Tibial nerve (tissue), 4 donors: ENCODE results near the gene ALG14. TPM values are rescaled to one million over a fixed set of nuclear protein-coding genes. Genes with fewer than 3 reads are reported as not detected.
A peak's percentile ranks its signal among the peaks of the same experiment; 100 is the strongest.

ENCODE experiments used
- DNase-seq, 2 donors: peaks; one replicate each; pipeline ENCODE4 v3.0.0-alpha.2; 2019; ENCODE audit warnings: low spot score in 2 of 2
- H3K27ac ChIP-seq, 4 donors: fragments of 200-600 bp; sonication (generic) in 3 of 4; one replicate each; pipeline ENCODE4 v1.5.1; 2017 to 2019; ENCODE audit warnings: mild to moderate bottlenecking in 1 of 4
- H3K27me3 ChIP-seq, 2 donors: fragments of 200-600 bp; sonication (generic) in 1 of 2; one replicate each; pipeline versions ENCODE4 v1.5.1 to v1.6.0; 2017 to 2019
- H3K36me3 ChIP-seq, 3 donors: fragments of 200-600 bp; sonication (generic); one replicate each; pipeline ENCODE4 v1.5.1; 2018 to 2019
- H3K4me1 ChIP-seq, 4 donors: fragments of 200-600 bp; sonication (generic) in 3 of 4; one replicate each; pipeline ENCODE4 v1.5.1; 2017 to 2019
- H3K4me3 ChIP-seq, 4 donors: fragments of 200-600 bp; sonication (generic) in 3 of 4; one replicate each; pipeline ENCODE4 v1.5.1; 2017 to 2019; ENCODE audit warnings: mild to moderate bottlenecking in 1 of 4, moderate library complexity in 1 of 4
- H3K9me3 ChIP-seq, 4 donors: fragments of 200-600 bp; sonication (generic) in 3 of 4; one replicate each; pipeline ENCODE4 v1.5.1; 2017 to 2019
- CTCF ChIP-seq, 5 experiments: fragments of 200-600 bp in 3 of 5; fragments of 450-650 bp in 2 of 5; sonication (generic) in 3 of 5; IDR thresholded peaks; one replicate each; pipeline ENCODE4 v1.5.1; 2016 to 2019; ENCODE audit warnings: antibody characterized with exemption in 5 of 5, mild to moderate bottlenecking in 3 of 5, moderate library complexity in 2 of 5
- EP300 ChIP-seq, 2 donors: sonication (generic); formaldehyde crosslinking; IDR thresholded peaks; one replicate each; pipeline ENCODE4 v1.6.1; 2017; ENCODE audit warnings: antibody characterized with exemption in 2 of 2, mild to moderate bottlenecking in 1 of 2
- POLR2A ChIP-seq, 2 donors: fragments of 450-650 bp; IDR thresholded peaks; one replicate each; pipeline ENCODE4 v1.6.1; 2017; ENCODE audit warnings: antibody characterized with exemption in 2 of 2, mild to moderate bottlenecking in 2 of 2, moderate library complexity in 2 of 2
- WGBS, 2 donors: methylation state at CpG; one replicate each; pipeline ENCODE4 v1.1.5; 2018; 5-methylcytosine and 5-hydroxymethylcytosine counted together
- total RNA-seq, 4 donors: library from RNA; depleted of rRNA; stranded (reverse); fragments of >200 nt; gene quantifications; one replicate each; pipeline ENCODE4 v1.1.0, GENCODE V29; 2016

Gene ALG14
- total RNA-seq, 4 donors from 2014 or later: 1.1 to 1.6 (median 1.5) TPM

GRCh38 chr1:94952539-94952938, 120.2 kb downstream of the ALG14 start:
- no peaks in the 10 kb centered on the region for H3K27me3 ChIP-seq

GRCh38 chr1:94951509-94952208, 121.1 kb downstream of the ALG14 start:
- H3K27me3 ChIP-seq: no peaks in the 10 kb centered on the region
- no peaks in the 10 kb centered on the region for H3K36me3 ChIP-seq
- peaks cover 0 to 37% (median 10%) of the 10 kb centered on the region in 4 donors for H3K4me1 ChIP-seq
- no peak for DNase-seq
- 79 to 87% methylated on average over 5 of the region's 5 CpGs for WGBS, 2 donors
- no peak for TF ChIP-seq CTCF (IDR thresholded peaks at IDR 0.05)
- no peak for TF ChIP-seq POLR2A (IDR thresholded peaks at IDR 0.05)
- no peak overlapping the region for H3K4me3 ChIP-seq
- H3K9me3 ChIP-seq: no peaks in the 10 kb centered on the region
- H3K27ac ChIP-seq: no peak overlapping the region

More at GRCh38 chr1:94952539-94952938, 120.2 kb downstream of the ALG14 start:
- Histone ChIP-seq H3K36me3 (no peaks in the 10 kb centered on the region), H3K4me1 (peaks cover 0 to 28% (median 6%) of the 10 kb centered on the region in 4 donors), H3K4me3 (no peak overlapping the region), H3K9me3 (no peaks in the 10 kb centered on the region), H3K27ac (no peak overlapping the region)
- 97 to 99% methylated on average over 5 of the region's 5 CpGs for WGBS, 2 donors
- no peak for DNase-seq
- no peak for TF ChIP-seq POLR2A (IDR thresholded peaks at IDR 0.05)

- no peak for DNase-seq
- Histone ChIP-seq H3K4me1 (peaks cover 0 to 39% (median 10%) of the 10 kb centered on the region in 4 donors), H3K36me3 (no peaks in the 10 kb centered on the region), H3K27me3 (no peaks in the 10 kb centered on the region), H3K9me3 (no peaks in the 10 kb centered on the region), H3K27ac (no peak overlapping the region), H3K4me3 (no peak overlapping the region)
- TF ChIP-seq CTCF (IDR thresholded peaks at IDR 0.05): no peak
- no peak for TF ChIP-seq EP300 (IDR thresholded peaks at IDR 0.05)
- 84 to 85% methylated on average over 2 of the region's 2 CpGs for WGBS, 2 donors
Measured at GRCh38 chr1:94951046-94951445, 121.7 kb downstream of the ALG14 start.

- TF ChIP-seq EP300 (IDR thresholded peaks at IDR 0.05) (no peak), POLR2A (IDR thresholded peaks at IDR 0.05) (no peak), CTCF (IDR thresholded peaks at IDR 0.05) (no peak)
- peaks cover 0 to 30% (median 9%) of the 10 kb centered on the region in 4 donors for H3K4me1 ChIP-seq
- no peak overlapping the region for H3K27ac ChIP-seq
- no peaks in the 10 kb centered on the region for H3K36me3 ChIP-seq
- no peaks in the 10 kb centered on the region for H3K27me3 ChIP-seq
- DNase-seq: no peak
- H3K9me3 ChIP-seq: no peaks in the 10 kb centered on the region
- H3K4me3 ChIP-seq: no peak overlapping the region
- 76 to 78% methylated on average over 4 of the region's 4 CpGs for WGBS, 2 donors
Measured at GRCh38 chr1:94949681-94950661, 122.8 kb downstream of the ALG14 start.

- Histone ChIP-seq H3K36me3 (no peaks in the 10 kb centered on the region), H3K4me3 (no peak overlapping the region), H3K4me1 (peaks cover 0 to 16% (median 5%) of the 10 kb centered on the region in 4 donors), H3K27ac (peak overlapping the region in 1 of 4 donors; percentile 70), H3K27me3 (no peaks in the 10 kb centered on the region), H3K9me3 (no peaks in the 10 kb centered on the region)
- no peak for TF ChIP-seq EP300 (IDR thresholded peaks at IDR 0.05)
- no peak for TF ChIP-seq POLR2A (IDR thresholded peaks at IDR 0.05)
- no peak for TF ChIP-seq CTCF (IDR thresholded peaks at IDR 0.05)
- no peak for DNase-seq
- 61 to 69% methylated on average over 1 of the region's 1 CpG for WGBS, 2 donors
Measured at GRCh38 chr1:94947437-94947836, 125.3 kb downstream of the ALG14 start.
